Fibroblast of lung (primary cell): ENCODE measurements around the gene CTAGE4.
"Not testable (repeated sequence)": the region's sequence is repeated elsewhere in the genome, so short reads cannot be mapped to it uniquely, and the experiment has no call there.

Experiments
- CTCF ChIP-seq, 2 donors: IDR thresholded peaks in 1 of 2; conservative IDR thresholded peaks in 1 of 2; 1 replicate in 1 of 2; 2 replicates in 1 of 2; pipeline ENCODE4 v1.5.1; 2011 to 2012; ENCODE audit warnings: low read length in 2 of 2, control low read depth in 1 of 2, inconsistent platforms in 1 of 2, low read depth in 1 of 2, mild to moderate bottlenecking in 1 of 2
- EZH2 ChIP-seq: IDR thresholded peaks from 2 replicates; pipeline ENCODE4 v1.5.1; 2012; ENCODE audit warnings: low read length, control low read depth, mild to moderate bottlenecking; ENCODE audit errors: missing control alignments

GRCh38 chr7:144194453-144194852, 11.2 kb downstream of the CTAGE4 start:
- not testable (repeated sequence) for TF ChIP-seq CTCF (conservative IDR thresholded peaks at IDR 0.05 in 1 of 2, IDR thresholded peaks at IDR 0.05 in 1 of 2; ENCODE audit: low read depth in 1 of 2, low read length in 2 of 2); EZH2
